GM15510 (cell line): ENCODE results near the gene CHST8.

Experiments used
- POLR2A ChIP-seq: IDR thresholded peaks from 3 replicates; pipeline ENCODE4 v1.6.1; 2011; ENCODE audit warnings: borderline replicate concordance; ENCODE audit not compliant: insufficient read length; ENCODE audit errors: extremely low read depth

The CHST8 gene

DNA sequence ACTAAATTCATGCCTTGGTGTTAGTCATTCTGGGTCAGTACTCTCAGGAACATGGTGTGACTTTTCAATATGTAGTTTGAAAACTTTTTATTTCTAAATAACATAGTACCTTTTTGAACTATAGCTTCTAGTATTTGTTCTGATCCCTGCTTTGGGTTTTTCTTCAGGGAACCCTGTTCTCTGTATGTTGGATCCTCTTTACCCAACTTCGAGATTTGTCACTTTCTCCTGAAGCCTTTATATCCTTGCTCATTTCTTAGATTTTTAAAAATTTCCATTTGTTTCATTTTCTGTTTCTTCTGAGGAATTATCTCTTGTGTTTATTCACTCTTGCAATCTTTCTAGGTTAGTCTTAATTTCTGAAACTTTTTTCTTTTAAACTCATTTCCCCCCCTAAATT, 12.4 kb upstream of the CHST8 start:
- no peak for TF ChIP-seq POLR2A

DNA sequence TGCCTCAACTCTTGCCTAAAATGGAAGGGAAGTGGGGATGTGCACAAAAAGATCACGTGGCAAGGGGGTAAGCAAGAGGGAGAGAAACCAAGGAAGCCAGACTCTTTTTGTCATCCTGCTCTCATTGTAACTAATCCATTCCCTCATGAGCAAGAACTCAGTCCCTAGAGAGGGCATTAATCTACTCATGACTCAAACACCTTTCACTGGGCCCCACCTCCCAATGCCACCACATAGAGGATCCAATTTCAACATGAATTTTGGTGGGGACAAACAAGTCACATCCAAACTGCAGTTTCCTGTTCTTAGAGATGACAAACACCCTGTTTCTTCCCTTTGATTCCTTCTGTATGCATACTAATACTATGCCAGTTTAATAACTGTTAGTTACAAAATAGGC, 11.2 kb upstream of the CHST8 start:
- TF ChIP-seq POLR2A: no peak

DNA sequence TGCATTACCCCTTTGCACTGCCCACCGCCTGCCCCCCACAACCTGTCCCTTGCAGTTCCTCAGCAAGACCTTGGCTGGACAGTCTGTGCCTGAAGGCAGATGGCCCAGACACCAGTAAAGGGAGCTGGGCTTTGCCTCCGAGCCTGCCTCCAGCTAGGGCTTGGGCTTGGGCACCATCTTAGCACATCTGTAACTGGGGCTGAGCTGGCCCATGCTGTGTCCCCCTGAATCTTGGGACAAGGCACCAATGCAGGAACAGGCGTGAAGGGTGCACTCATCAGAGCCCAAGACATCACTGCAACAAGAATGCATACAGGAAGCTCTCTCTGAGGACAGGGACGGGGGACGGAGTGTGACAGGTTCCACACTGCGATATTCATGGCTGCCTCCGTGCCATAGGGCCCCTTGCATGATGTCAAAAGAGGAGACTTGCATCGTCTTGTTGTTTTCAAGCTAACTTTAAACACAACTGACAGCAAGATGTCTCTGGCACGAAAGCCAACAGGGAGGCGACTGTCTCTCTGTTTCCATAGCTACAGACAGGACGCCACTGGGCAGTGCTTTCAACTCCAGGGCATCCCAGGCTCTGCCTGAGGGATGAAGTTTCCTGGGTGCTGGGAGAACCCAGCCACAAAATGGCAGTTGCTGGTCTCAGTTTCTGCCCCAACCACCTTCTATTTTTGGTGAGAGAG, 8.7 kb upstream of the CHST8 start:
- TF ChIP-seq POLR2A: no peak

DNA sequence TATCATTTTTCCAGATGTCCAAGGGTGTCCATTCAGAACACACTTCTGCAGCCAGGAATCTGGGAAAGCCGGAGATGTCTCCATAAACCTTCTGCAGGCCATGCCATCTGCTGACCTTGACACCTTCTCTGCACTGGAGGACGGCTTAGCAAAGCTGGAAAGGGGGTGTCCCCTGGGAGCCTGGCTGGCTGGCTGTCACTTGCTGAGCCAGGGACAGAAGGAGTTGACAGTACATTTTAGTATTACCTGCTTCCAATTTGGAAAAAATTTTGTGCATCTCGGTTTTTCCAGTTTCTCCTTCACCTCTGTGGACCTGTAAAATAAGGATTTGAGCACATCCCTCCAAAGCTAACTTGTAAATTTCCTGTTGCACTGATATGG, 8.1 kb upstream of the CHST8 start:
- no peak for TF ChIP-seq POLR2A

DNA sequence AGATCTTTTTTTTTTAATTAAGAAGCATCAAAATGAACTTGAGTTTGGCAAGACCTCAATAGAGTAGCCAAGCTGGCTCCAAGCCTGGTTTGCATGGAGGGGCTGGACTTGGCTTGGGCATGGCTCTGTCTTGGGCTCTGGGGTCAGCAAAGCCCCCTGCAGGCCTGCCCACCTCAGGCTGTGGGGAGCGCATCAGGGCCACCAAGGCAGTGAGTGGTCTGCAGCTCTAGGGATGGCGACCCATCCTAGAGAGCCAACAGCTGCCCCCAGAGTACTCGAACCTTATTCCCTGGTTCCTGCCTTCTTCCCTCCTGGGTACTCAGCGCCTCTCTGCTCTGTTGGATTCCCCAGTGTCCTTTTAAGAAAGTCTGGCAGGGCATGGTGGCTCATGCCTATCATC, 5.4 kb upstream of the CHST8 start:
- TF ChIP-seq POLR2A: no peak

DNA sequence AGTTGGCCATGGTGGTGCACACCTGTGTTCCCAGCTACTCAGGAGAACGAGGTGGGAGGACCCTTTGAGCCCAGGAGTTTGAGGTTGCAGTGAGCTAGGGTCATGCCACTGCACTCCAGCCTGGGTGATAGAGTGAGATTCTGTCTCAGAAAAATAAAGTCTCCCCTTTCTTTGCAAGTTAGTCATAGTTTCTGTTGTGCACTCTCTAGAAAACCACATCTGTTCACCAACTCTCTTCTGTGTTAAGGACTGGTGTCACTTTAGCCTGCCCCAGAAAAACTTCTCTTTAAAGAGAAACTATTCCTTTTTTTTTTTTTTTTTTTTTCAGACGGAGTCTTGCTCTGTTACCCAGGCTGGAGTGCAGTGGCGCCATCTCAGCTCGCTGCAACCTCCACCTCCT, 4.9 kb upstream of the CHST8 start:
- TF ChIP-seq POLR2A: no peak

DNA sequence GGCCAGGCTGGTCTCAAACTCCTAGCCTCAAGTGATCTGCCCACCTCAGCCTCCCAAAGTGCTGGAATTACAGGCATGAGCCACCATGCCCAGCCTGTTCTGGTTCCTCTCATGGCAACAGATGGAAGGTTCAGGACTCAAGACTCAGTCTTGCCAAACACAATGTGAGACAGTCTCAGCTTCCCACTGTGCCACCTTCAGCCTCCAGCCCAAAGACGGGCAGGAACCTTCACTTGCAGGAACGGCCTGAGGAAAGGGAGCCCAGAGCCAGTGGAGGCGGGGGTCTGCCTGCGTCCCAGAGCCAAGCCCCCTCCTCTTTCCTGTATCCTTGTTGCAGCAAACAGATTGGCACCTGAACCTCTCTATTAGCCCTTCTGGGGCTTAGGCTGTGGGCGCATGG, 2.9 kb upstream of the CHST8 start:
- TF ChIP-seq POLR2A: no peak

DNA sequence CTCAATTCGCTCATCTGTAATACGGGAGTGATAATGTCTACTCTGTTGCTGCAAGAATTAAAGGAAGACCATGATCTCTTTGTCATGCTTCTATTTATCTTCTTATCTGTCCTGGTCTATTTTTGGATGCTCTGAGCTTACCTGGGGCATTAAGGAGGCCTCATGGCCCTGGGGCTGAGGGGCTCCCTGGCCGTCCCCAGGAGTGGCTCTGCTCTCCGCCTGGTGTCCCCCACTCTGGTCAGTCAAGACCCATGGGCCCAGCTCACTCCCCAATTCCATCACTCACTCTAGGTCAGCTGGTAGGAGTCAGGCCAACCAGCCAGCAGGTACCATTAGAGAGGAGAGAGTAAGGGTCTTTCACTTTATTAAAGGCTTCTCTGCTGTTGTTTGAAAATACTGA, 1.1 kb upstream of the CHST8 start:
- TF ChIP-seq POLR2A: no peak

DNA sequence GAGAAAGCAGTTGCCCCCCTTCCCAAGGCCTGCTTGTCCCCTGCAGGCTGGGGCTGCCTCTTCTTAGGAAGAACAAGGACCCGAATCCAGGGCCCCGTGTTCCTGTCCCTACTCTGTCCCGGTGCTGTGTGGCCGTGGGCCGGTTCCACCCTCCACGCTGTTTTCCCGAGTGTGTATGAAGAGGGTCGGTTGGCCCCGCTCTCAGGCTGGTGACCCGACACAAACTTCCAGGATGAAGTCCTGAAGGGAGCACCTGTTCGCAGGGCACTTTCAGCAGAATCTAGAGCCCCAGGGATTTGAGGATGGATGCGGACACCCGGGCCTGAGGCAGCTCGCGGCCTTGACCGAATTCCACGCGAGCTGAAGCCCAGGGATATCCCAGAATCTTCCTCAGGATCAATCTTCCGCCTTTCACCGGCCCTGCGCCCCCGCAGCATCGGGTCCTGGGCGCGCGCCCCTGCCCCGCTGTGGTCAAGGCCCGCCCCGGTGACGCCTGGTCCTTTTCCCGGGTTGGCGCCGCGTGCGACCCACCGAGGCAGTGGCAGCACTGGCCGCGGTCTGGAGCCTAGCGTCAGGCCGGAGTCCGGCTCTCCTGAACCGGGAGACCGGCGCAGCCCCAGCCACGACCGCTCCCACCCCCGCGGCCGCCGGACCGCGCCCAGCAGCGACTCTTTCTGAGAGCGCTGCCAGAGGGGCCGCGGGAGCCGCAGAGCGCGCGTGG, 528 bp upstream of the CHST8 start:
- TF ChIP-seq POLR2A: no peak

DNA sequence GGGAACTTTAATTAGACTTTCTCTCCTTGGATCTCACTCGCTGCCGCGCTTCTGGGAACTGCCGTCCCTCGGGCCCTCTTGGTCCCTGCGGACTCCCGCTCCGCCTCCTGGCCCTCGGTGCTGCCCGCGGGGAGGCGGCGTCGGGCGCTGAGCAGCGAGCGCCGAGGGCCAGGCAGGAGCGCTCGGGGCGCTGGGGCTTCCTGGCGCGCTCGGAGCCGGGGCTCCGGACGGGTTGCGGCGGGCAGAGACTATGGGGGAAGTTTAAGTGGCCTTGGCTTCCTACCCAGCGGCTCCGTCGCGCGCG, 704 bp downstream of the CHST8 start:
- TF ChIP-seq POLR2A: no peak

DNA sequence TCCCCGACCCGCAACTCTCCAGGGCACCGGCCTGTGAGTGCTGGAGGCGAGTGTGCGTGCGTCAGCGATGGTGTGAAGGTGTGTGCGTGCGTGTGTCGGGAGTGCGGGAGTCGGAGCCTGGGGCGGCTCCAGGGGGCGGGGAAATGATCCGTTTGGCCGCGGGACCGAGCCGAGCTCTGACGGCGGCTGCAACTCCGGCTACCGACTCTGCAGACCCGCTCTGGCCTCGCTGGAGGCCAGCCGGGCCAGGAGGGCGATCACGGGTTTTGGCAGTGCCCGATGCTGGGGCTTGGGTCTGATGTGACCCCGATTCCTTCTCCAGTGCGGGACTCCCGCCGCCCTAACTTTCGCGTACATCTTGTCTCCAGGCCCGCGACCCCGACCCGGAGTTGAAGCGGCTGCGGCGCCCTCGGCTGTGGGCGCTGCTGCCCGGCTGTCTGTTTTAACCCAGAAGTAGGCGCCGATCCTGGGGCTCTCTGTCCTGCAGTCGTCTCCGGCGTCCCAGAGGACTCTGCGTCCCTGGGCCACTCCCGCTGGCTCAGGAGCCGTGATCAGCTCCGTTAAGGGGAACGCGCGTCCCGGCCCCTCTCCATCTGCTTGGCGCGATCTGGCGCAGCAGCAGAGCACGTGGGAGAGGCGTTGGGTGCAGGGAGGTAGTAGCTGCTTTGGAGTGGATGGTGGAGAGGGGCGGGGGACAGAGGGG, 1.2 kb downstream of the CHST8 start:
- TF ChIP-seq POLR2A: no peak

DNA sequence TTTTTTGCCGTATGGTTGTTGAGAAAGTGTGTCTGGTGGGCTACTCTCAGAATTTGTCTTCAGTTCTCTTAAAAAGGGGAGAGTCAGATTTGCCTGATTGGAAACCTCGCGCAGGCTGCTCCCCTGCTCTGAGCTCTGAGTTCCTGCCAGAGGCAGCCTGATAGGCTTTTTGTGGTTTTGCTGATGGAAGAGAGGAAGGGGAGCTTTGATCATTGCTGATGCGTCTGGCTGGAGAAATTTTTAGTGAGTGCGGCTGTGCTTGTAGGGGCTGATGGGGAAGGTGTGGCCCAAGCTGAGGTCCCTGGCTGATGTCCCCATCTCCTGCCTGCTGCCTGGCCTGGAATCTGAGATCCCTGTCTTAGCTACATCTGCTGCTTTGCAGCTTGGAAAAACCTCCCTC, 2.8 kb downstream of the CHST8 start:
- no peak for TF ChIP-seq POLR2A

DNA sequence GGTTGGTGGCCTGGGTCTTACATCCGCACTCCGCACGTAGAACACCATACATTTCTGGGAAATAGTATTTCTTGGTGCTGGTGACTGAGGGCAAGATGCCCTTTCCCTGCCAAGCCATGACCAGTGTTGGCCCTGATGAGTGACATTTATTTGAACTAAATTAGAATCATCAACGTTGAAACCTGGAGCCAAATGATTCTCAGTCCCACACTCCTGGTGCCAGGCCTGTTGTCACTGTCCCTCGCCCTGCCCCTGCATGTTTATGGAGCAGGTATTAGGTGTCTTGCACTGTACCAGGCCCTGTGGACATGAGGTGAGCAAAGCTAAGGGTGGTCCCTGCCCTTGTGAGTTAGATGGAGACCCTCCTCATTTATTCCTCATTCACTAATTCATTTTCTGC, 5.8 kb downstream of the CHST8 start:
- TF ChIP-seq POLR2A: no peak

DNA sequence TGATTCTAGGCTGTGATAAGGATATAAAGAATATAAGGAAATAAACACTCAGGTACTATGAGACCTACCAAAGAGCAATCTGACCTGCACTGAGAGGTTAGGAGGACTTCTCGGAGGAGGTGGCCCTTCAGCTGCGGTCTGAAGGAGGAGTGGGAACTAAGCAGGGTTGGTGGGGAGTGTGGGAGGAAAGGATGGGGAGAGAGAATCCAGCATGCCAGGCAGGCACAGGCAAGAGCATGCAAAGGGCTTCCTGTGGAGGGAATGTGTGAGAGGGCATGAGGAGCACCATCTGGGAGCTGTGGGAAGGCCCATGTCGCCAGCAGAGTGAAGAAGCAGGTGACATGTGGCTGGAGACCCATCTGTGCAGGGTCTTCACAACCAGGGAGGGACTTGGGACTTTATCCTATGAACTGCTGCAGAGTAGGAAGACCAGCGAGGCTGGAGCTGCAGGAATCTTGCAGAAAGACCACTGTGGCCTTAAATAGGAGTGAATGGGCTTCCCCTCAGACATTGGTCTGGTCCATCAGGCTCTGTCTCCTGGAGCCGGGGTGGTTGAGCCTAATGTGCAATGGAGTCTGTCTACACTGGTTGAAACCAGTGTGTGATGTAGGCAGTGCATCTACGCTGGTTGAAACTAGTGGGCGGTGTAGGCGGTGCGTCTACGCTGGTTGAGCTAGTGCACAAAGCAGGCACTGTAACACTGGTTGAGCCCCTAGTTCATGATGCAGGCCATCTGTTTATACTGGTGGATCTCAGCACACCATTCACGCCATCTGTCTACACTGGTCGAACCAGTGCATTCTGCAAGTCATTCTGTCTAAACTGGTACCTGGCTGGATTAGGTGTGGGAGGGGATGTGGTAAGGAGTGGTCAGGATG, 6.4 kb downstream of the CHST8 start:
- no peak for TF ChIP-seq POLR2A
